MCF 10A (cell line): ENCODE results near the gene EFNB1. TPM values are rescaled to one million over a fixed set of nuclear protein-coding genes. Genes with fewer than 3 reads are reported as not detected.
"Not testable (repeated sequence)": the region's sequence is repeated elsewhere in the genome, so short reads cannot be mapped to it uniquely, and the experiment has no call there.

Source experiments
- BruUV-seq: library from RNA; stranded (reverse); fragments of 400-500 nt; replicated peaks from 2 replicates; lab custom pipeline; 2021; lab: Mats Ljungman, UMichigan
- CTCF ChIA-PET: fragments of 300-600 bp; sonication (Branson Sonifier 250); formaldehyde crosslinking; extraction: SDS; loops from one replicate; lab custom pipeline; 2021; ENCODE audit warnings: antibody characterized with exemption, inconsistent platforms; lab: Yijun Ruan, JAX
- POLR2A ChIA-PET: fragments of 300-600, 350-650 bp; sonication (Branson Sonifier 250); formaldehyde crosslinking; extraction: SDS; loops from one replicate; lab custom pipeline; 2020; ENCODE audit warnings: antibody characterized with exemption, inconsistent platforms; lab: Yijun Ruan, JAX
- DNase-seq: peaks from one replicate; pipeline ENCODE4 v3.0.0-alpha.2; 2018; ENCODE audit not compliant: unreplicated experiment
- H3K27ac Mint-ChIP-seq: one replicate; pipeline ENCODE4 v1.8.0; 2022; ENCODE audit warnings: mild to moderate bottlenecking, low read depth, mixed read lengths; ENCODE audit not compliant: unreplicated experiment
- H3K27me3 Mint-ChIP-seq: one replicate; pipeline ENCODE4 v1.8.0; 2022; ENCODE audit warnings: mixed read lengths; ENCODE audit not compliant: insufficient read depth, unreplicated experiment
- H3K36me3 Mint-ChIP-seq: one replicate; pipeline ENCODE4 v1.8.0; 2022; ENCODE audit warnings: mild to moderate bottlenecking, moderate library complexity, mixed read lengths; ENCODE audit not compliant: insufficient read depth, unreplicated experiment
- H3K4me1 Mint-ChIP-seq: one replicate; pipeline ENCODE4 v1.8.0; 2022; ENCODE audit warnings: mixed read lengths; ENCODE audit not compliant: insufficient read depth, unreplicated experiment
- H3K4me3 Mint-ChIP-seq: one replicate; pipeline ENCODE4 v1.8.0; 2022; ENCODE audit warnings: mild to moderate bottlenecking, moderate library complexity, mixed read lengths; ENCODE audit not compliant: unreplicated experiment
- H3K9me3 Mint-ChIP-seq: one replicate; pipeline ENCODE4 v1.8.0; 2022; ENCODE audit warnings: mixed read lengths; ENCODE audit not compliant: unreplicated experiment
- intact Hi-C: fragments of 100-400 bp; cut with micrococcal nuclease; formaldehyde crosslinking; loops from 2 replicates; pipeline ENCODE4 v1.14.1; 2022
- total RNA-seq: library from RNA; stranded (reverse); gene quantifications from 2 replicates; pipeline ENCODE4 v1.2.3, GENCODE V29; 2022
- TF ChIP-seq, protein P1 (sequence below): fragments of 200-600 bp; IDR thresholded peaks from one replicate; pipeline ENCODE4 v1.8.0; 2022; ENCODE audit warnings: antibody characterized with exemption, mild to moderate bottlenecking; ENCODE audit not compliant: unreplicated experiment

EFNB1 gene
- total RNA-seq, 1 experiment from 2014 or later = 42.9 TPM

DNA sequence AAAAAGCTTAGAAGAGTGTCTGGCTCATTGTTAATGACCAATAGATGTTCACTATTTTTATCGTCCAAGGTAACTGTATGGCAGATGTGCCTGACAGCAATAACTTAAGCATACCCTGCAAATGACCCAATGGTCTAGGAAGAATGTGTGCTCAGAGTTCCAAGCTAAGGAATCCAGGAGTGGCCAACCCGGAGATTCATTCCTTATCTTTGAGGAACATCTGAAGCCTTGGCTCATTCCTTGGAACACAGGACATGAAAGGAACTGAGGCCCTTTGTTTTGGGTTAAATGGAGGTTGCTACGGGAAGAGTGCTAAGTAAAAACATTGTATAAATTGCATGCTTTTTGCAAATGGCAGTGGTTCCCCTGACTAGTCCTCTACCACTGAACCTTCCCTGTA is 38.9 kb upstream of the EFNB1 start:
- TF ChIP-seq, protein P1, sequence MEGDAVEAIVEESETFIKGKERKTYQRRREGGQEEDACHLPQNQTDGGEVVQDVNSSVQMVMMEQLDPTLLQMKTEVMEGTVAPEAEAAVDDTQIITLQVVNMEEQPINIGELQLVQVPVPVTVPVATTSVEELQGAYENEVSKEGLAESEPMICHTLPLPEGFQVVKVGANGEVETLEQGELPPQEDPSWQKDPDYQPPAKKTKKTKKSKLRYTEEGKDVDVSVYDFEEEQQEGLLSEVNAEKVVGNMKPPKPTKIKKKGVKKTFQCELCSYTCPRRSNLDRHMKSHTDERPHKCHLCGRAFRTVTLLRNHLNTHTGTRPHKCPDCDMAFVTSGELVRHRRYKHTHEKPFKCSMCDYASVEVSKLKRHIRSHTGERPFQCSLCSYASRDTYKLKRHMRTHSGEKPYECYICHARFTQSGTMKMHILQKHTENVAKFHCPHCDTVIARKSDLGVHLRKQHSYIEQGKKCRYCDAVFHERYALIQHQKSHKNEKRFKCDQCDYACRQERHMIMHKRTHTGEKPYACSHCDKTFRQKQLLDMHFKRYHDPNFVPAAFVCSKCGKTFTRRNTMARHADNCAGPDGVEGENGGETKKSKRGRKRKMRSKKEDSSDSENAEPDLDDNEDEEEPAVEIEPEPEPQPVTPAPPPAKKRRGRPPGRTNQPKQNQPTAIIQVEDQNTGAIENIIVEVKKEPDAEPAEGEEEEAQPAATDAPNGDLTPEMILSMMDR = no peak
- POLR2A ChIA-PET = interaction anchor here (1.3 kb wide), 1 partner anchor 31 kb away, joined by 3 read pairs; no protein-coding TSS in a partner anchor
- intact Hi-C loops = no loop called here
- Mint-ChIP-seq H3K27me3 (peaks cover 65% of the 10 kb centered on the region), H3K4me1 (no peaks in the 10 kb centered on the region), H3K4me3 (no peak overlapping the region), H3K9me3 (no peaks in the 10 kb centered on the region), H3K27ac (no peak overlapping the region), H3K36me3 (no peaks in the 10 kb centered on the region)
- CTCF ChIA-PET = interaction anchor here (0.6 to 1.5 kb wide), 3 partner anchors 14 to 82 kb away, joined by 3 to 4 read pairs (median 4); no protein-coding TSS in a partner anchor
- no TSS peak for BruUV-seq
- no peak for DNase-seq

DNA sequence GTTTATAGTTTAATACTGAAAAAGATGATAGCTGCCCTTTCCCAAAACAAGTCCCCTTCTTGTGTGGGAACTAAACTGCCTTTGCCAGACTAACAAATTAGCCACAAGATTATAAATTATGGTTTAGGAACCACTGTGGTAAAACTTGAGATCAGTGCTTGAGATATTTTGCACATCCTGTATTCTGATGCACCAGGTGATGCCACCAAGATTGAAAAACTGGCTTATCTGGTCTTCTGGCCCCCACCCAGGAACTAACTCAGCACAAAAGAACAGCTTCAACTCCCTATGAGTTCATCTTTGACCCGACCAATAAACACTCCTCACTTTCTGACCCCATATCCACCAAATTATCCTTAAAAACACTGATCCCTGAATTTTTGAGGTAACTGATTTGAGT is 36.7 kb upstream of the EFNB1 start:
- CTCF ChIA-PET = interaction anchor here (1.3 kb wide), 1 partner anchor 15 kb away, joined by 3 read pairs; no protein-coding TSS in a partner anchor

DNA sequence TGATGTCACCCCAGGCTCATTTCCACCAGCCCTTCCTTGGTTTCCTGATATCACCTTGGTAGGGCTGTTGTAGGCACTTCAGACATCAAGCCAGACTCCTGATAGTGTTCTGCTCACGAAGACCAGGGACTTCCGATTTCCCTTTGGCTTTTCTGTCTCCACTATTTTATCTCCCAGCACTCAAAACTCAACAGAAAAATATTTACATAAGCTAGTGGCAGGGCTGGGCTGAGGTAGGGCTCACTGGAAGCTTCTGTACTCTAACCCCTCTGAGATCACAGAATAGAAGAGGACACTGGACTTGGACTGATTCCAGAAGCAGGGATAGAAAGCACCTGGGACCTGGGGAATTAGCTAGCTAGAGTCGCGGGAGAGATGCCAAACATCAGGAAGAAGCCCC is 34.4 kb upstream of the EFNB1 start:
- ChIA-PET CTCF (interaction anchor here (1.1 kb wide), 1 partner anchor 12 kb away, joined by 3 read pairs; no protein-coding TSS in a partner anchor), POLR2A (interaction anchor here (0.6 kb wide), 1 partner anchor 29 kb away, joined by 3 read pairs; no protein-coding TSS in a partner anchor)
- no peaks in the 10 kb centered on the region for H3K36me3 Mint-ChIP-seq
- no peak overlapping the region for H3K4me3 Mint-ChIP-seq
- intact Hi-C loops = no loop called here
- BruUV-seq = no TSS peak
- no peaks in the 10 kb centered on the region for H3K4me1 Mint-ChIP-seq
- H3K27me3 Mint-ChIP-seq = peaks cover 85% of the 10 kb centered on the region
- TF ChIP-seq, protein P1 = no peak
- H3K27ac Mint-ChIP-seq = no peak overlapping the region
- DNase-seq = no peak
- peaks cover 9% of the 10 kb centered on the region for H3K9me3 Mint-ChIP-seq

More for the DNA sequence above, 36.7 kb upstream of the EFNB1 start:
- POLR2A ChIA-PET = no interaction called here
- DNase-seq = no peak
- no peak overlapping the region for H3K27ac Mint-ChIP-seq
- no peaks in the 10 kb centered on the region for H3K9me3 Mint-ChIP-seq
- TF ChIP-seq, protein P1 = no peak
- H3K27me3 Mint-ChIP-seq = peaks cover 84% of the 10 kb centered on the region
- no peaks in the 10 kb centered on the region for H3K36me3 Mint-ChIP-seq
- no peak overlapping the region for H3K4me3 Mint-ChIP-seq
- intact Hi-C loops = no loop called here
- H3K4me1 Mint-ChIP-seq = no peaks in the 10 kb centered on the region
- BruUV-seq = no TSS peak

DNA sequence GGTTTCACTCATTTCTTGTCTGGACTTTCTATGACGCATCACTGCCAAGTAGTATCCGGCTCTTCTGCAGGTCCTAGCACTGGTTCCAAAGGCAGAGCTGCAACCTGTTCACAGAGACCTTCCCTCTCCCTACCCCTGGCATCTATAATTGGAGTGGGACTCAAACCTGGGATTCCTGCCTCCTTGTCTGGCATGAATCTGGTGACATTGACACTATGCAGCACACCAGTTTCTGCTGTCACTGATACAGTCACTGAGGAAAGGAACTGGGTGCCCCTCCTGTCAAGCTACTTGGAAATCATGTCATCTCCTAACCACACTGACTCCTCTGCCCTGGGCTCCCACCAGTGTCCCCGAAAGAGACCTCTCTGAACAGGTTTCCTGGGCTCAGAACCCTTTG is 33.1 kb upstream of the EFNB1 start:
- H3K36me3 Mint-ChIP-seq = no peaks in the 10 kb centered on the region
- no TSS peak for BruUV-seq
- no peak overlapping the region for H3K4me3 Mint-ChIP-seq
- TF ChIP-seq, protein P1 = no peak
- peaks cover 87% of the 10 kb centered on the region for H3K27me3 Mint-ChIP-seq
- ChIA-PET POLR2A (no interaction called here), CTCF (interaction anchor here (0.6 kb wide), 2 partner anchors 52 to 248 kb away, joined by 3 to 4 read pairs; no protein-coding TSS in a partner anchor)
- no peaks in the 10 kb centered on the region for H3K4me1 Mint-ChIP-seq
- no peak overlapping the region for H3K27ac Mint-ChIP-seq
- no peak for DNase-seq
- peaks cover 19% of the 10 kb centered on the region for H3K9me3 Mint-ChIP-seq
- intact Hi-C loops = no loop called here

DNA sequence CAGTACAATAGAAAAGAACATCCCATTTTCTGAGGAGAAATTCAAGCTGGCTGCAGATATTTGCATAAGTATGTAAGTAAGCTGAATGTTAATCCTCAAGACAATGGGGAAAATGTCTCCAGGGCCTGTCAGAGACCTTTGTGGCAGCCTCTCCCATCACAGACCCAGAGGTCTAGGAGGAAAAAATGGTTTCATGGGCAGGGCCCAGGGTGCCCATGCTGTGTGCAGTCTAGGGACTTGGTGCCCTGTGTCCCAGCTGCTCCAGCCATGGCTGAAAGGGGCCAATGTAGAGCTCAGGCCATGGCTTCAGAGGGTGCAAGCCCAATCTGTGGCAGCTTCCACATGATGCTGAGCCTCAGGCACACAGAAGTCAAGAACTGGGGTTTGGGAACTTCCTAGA is 30.4 kb upstream of the EFNB1 start:
- POLR2A ChIA-PET, BruUV-seq, H3K4me3 Mint-ChIP-seq, H3K4me1 Mint-ChIP-seq, intact Hi-C loops, DNase-seq, H3K36me3 Mint-ChIP-seq, H3K27ac Mint-ChIP-seq: not testable (repeated sequence)
- H3K27me3 Mint-ChIP-seq = peaks cover 82% of the 10 kb centered on the region
- CTCF ChIA-PET = interaction anchor here (0.9 kb wide), 1 partner anchor 487 kb away, joined by 4 read pairs; no protein-coding TSS in a partner anchor
- peaks cover 20% of the 10 kb centered on the region for H3K9me3 Mint-ChIP-seq
